ENCODE results near the gene FKBP6. TPM values are rescaled to one million over a fixed set of nuclear protein-coding genes. Genes with fewer than 3 reads are reported as not detected.
"Not testable (repeated sequence)": the region's sequence is repeated elsewhere in the genome, so short reads cannot be mapped to it uniquely, and the experiment has no call there.

The FKBP6 gene
- total RNA-seq, 2 donors from 2014 or later: not detected

- intact Hi-C loops (cut with DNase I); DNase-seq (ENCODE audit: low spot score): not testable (repeated sequence)
Measured at GRCh38 chr7:73377413-73378200, 49.6 kb downstream of the FKBP6 start.

- DNase-seq (ENCODE audit: low spot score): no peak
- intact Hi-C loops (cut with DNase I): no loop called here
Measured at GRCh38 chr7:73382934-73383503, 55.1 kb downstream of the FKBP6 start.

GRCh38 chr7:73387221-73387828 is 59.4 kb downstream of the FKBP6 start:
- intact Hi-C loops (cut with DNase I): no loop called here
- DNase-seq (ENCODE audit: low spot score): no peak

DNA sequence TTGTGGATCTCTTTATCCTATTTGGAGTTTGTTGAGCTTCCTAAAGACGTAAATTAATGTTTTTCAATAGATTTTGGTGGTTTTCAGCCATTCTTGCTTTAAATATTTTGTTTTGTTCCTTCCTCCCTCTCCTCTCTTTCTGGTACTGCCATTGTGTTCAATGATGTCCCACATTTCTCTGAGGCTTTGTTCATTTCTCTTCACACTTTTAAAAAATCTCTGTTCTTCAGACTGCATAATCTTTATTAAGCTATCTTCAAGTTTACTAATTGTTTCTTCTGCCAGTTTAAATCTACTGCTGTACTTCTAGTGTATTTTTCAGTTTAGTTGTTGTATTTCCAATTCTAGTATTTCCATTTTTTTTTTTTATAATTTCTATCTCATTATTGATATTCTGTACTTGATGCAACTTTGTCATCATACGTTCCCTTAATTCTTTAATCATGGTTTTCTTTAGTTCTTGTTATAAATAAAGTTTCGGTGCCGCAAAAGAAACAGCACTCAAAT is 60.0 kb downstream of the FKBP6 start:
- intact Hi-C loops (cut with DNase I): no loop called here
- no peak for DNase-seq (ENCODE audit: low spot score)

DNA sequence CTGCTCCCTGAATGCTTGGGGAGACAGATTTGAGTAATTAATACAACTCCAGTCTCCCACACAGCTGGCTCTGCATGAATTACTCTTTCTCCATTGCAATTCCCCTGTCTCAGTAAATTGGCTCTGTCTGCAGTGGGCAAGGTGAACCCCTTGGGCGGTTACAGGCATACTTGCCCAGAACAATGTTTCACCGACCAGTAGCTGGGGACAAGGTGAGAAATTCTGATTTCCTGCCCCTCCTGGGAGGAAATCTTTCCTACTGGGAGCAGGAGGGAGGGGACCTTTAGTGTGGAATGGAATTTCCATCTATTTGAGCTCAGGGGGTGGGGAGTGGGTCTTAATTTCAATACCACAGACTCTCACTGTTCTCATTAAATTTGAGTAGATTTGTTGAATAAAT is 63.4 kb downstream of the FKBP6 start:
- no peak for DNase-seq (ENCODE audit: low spot score)

DNA sequence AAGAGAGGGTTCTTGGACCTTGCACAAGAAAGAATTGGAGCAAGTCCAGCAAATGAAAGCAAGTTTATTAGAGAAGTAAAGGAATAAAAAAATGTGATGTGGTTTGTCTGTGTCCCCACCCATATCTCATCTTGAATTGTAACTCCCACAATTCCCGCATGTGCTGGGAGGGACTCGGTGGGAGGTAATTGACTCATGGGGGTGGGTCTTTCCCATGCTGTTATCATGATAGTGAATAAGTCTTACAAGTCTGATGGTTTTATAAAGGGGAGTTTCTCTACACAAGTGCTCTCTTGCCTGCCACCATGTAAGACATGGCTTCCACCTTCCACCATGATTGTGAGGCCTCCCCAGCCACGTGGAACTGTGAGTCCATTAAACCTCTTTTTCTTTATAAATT is 66.5 kb downstream of the FKBP6 start:
- intact Hi-C loops (cut with DNase I): no loop called here

More for the DNA sequence above, 63.4 kb downstream of the FKBP6 start:
- intact Hi-C loops (cut with DNase I): no loop called here

DNA sequence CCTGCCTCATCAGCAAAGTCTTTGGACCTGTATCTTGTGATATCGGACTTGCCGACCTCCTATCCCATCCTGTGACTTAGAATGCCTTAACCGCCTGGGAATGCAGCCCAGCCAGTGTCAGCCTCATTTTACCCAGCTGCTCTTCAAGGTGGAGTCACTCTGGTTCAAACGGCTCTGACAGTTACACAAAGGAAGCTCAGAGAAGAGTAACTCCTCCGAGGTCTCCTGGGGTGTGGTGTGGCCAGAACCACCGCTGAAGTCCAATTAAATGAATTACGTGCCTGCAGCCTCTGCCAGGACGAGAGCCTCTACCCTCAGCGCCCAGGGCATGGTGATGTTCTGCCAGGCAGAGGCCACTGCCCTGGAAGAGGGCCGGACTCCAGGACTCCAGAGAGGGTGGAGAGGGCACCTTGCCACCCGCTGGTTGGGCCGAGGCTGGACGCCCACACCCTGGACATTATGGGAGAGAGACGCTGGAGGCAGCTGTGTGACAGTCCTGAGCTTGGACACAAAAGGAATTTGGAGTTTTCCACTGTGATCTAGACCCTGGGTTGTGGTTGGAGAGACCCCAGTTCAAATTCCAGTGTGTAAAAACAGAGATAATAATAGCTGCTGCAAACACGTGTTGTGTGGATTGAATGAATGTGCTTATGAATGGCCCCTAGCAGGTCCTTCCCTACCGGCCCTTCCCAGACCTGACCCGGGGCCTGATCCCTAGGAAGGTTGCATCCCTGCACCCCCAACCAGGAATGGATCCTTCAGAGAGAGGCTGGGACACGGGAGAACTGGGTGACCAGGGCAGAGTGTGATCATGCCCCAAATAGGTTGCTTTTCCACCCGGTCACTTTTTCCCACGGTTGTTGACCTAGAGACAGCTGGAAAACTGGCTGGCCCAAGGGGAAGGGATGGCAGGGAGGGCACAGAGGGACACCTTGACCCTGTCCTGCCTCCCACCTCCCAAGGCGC is 67.9 kb downstream of the FKBP6 start:
- intact Hi-C loops (cut with DNase I): no loop called here
- DNase-seq (ENCODE audit: low spot score): no peak

More for the DNA sequence above, 66.5 kb downstream of the FKBP6 start:
- no peak for DNase-seq (ENCODE audit: low spot score)

DNA sequence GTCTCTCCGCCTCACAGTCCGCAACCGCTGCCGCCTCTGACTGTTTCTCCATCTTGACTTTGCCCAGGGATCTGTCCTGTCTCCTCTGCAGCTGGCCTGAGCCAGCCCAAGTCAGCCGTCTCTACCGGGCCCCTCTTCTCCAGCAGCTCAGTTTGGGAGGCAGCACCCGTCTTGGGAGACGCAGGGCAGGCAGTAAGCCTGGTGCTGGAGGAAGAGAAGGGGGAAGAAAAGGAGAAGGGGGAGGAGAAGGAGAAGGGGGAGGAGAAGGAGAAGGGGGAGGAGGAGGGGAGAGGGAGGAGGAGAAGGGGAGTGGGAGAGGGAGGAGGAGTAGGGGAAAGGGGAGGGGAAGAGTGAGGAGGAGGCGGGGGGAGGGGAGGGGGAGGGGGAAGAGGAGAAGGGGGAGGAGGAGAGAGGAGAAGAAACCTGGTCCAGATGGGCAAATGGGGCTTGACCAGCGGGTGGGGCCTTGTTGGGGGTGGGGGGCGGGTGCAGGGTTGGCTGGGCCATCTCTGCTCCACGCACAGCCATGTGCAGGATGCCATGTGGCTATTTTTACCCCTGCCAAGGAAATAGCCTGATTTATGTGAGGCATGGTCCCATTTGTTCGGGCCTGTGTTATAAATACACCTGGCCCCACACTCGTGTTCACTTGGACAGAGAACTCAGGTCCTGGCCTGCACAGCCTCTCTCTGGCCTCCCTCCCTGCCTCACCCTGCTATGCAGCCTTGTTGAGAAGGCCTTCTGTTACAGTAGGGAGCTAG is 69.7 kb downstream of the FKBP6 start:
- no peak for DNase-seq (ENCODE audit: low spot score)

DNA sequence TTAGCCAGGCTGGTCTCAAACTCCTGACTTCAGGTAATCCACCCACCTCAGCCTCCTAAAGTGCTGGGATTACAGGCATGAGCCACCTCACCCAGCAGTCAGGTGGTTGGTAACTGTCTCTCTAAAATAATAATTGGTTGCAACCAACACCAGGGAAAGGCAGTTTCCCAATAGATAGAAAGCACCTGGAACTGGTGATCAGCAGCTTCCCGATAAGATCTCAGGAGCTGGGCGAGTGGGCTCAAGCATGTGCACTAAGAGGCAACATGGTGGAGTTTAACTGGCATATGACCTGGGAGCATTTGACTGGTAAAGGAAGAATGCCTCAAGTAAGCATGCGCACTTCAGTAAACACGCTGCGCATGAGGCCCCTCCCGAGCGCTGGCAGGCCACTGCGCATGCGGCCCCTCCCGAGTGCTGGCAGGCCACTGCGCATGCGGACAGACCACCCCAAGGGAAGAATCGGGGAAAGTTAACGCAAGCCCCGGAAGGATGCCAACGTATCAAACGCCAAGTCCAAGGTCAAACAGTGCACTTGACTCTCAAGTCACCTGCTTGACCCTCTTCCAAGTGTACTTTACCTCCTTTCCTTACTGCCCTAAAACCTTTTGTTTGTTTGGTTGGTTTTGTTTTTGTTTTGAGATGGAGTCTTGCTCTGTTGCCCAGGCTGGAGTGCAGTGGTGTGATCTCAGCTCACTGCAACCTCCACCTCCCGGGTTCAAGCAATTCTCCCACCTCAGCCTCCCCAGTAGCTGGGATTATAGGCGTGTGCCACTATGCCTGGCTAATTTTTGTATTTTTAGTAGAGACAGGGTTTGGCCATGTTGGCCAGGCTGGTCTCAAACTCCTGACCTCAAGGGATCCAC is 71.5 kb downstream of the FKBP6 start:
- DNase-seq (ENCODE audit: low spot score): peak; percentile 93
- intact Hi-C loops (cut with DNase I): not testable (repeated sequence)

More for the DNA sequence above, 69.7 kb downstream of the FKBP6 start:
- intact Hi-C loops (cut with DNase I): no loop called here

- intact Hi-C loops (cut with DNase I): not testable (repeated sequence)
Measured at GRCh38 chr7:73404860-73405259, 76.9 kb downstream of the FKBP6 start.

More at GRCh38 chr7:73404860-73405259, 76.9 kb downstream of the FKBP6 start:
- DNase-seq (ENCODE audit: low spot score): not testable (repeated sequence)

Other genes with a start within 250 kb of the FKBP6 start
- gene SPDYE9, start 242.1 kb upstream of the FKBP6 start, total RNA-seq: not detected
- gene NSUN5, start 19.3 kb upstream of the FKBP6 start, total RNA-seq: 10 to 100 TPM; 12.4 to 14.1 TPM
- gene TRIM50, start 79 bp upstream of the FKBP6 start, total RNA-seq: under 1 TPM in 1 of 2 donors, not detected in 1; 0.32 TPM
- gene FZD9, start 105.6 kb downstream of the FKBP6 start, total RNA-seq: under 1 TPM; 0.19 to 0.38 TPM
- 10 to 100 TPM; 43.5 to 50.6 TPM for gene BAZ1B, start 194.1 kb downstream of the FKBP6 start, total RNA-seq
- gene BCL7B, start 229.5 kb downstream of the FKBP6 start, total RNA-seq: 10 to 100 TPM; 59.0 to 79.2 TPM

Measured in posterior vena cava (tissue), 2 donors.